Measurements from ENCODE around the gene TBL3.

- TF ChIP-seq BHLHE40 (IDR thresholded peaks at IDR 0.05; ENCODE audit: low read depth, low read length) (no peak), NFE2L2 (conservative IDR thresholded peaks at IDR 0.05; ENCODE audit: low read length) (no peak), FOSL2 (IDR thresholded peaks at IDR 0.05) (no peak), FOSL2 (CRISPR knock-in tag; IDR thresholded peaks at IDR 0.05) (no peak), REST (IDR thresholded peaks at IDR 0.05) (no peak)
- TF ChIP-seq, protein P1, sequence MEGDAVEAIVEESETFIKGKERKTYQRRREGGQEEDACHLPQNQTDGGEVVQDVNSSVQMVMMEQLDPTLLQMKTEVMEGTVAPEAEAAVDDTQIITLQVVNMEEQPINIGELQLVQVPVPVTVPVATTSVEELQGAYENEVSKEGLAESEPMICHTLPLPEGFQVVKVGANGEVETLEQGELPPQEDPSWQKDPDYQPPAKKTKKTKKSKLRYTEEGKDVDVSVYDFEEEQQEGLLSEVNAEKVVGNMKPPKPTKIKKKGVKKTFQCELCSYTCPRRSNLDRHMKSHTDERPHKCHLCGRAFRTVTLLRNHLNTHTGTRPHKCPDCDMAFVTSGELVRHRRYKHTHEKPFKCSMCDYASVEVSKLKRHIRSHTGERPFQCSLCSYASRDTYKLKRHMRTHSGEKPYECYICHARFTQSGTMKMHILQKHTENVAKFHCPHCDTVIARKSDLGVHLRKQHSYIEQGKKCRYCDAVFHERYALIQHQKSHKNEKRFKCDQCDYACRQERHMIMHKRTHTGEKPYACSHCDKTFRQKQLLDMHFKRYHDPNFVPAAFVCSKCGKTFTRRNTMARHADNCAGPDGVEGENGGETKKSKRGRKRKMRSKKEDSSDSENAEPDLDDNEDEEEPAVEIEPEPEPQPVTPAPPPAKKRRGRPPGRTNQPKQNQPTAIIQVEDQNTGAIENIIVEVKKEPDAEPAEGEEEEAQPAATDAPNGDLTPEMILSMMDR (IDR thresholded peaks at IDR 0.05), result no peak
- TF ChIP-seq, protein P2, sequence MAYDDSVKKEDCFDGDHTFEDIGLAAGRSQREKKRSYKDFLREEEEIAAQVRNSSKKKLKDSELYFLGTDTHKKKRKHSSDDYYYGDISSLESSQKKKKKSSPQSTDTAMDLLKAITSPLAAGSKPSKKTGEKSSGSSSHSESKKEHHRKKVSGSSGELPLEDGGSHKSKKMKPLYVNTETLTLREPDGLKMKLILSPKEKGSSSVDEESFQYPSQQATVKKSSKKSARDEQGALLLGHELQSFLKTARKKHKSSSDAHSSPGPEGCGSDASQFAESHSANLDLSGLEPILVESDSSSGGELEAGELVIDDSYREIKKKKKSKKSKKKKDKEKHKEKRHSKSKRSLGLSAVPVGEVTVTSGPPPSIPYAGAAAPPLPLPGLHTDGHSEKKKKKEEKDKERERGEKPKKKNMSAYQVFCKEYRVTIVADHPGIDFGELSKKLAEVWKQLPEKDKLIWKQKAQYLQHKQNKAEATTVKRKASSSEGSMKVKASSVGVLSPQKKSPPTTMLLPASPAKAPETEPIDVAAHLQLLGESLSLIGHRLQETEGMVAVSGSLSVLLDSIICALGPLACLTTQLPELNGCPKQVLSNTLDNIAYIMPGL (CRISPR knock-in tag; IDR thresholded peaks at IDR 0.05; ENCODE audit: borderline replicate concordance), result no peak
These were observed 56.3 kb downstream of the TBL3 start for GRCh38 chr16:2028146-2028545.
